Trophoblast cell (in vitro differentiated cells and primary cell): ENCODE measurements around the gene COL6A3.
"Not testable (repeated sequence)": the region's sequence is repeated elsewhere in the genome, so short reads cannot be mapped to it uniquely, and the experiment has no call there.

Source experiments
- DNase-seq, 2 donors: peaks; one replicate each; pipeline ENCODE4 v3.0.0-alpha.2; 2016
- H2AFZ ChIP-seq: 2 replicates; pipeline ENCODE4 v1.6.1; 2013; ENCODE audit warnings: low read length, moderate library complexity, mild to moderate bottlenecking; ENCODE audit not compliant: insufficient read depth, poor library complexity
- H2AK5ac ChIP-seq: 2 replicates; pipeline ENCODE4 v1.6.1; 2013; ENCODE audit warnings: mild to moderate bottlenecking, low read length
- H2BK120ac ChIP-seq: 2 replicates; pipeline ENCODE4 v1.6.1; 2013; ENCODE audit warnings: low read length, mild to moderate bottlenecking, moderate library complexity; ENCODE audit not compliant: insufficient read depth, poor library complexity
- H2BK12ac ChIP-seq: 2 replicates; pipeline ENCODE4 v1.6.1; 2013; ENCODE audit warnings: mild to moderate bottlenecking, low read length, moderate library complexity
- H2BK5ac ChIP-seq: 2 replicates; pipeline ENCODE4 v1.6.1; 2013; ENCODE audit warnings: low read length, low read depth, moderate library complexity, mild to moderate bottlenecking; ENCODE audit not compliant: poor library complexity
- H3K14ac ChIP-seq: 2 replicates; pipeline ENCODE4 v1.6.1; 2013; ENCODE audit warnings: mild to moderate bottlenecking, low read length
- H3K18ac ChIP-seq: 2 replicates; pipeline ENCODE4 v1.6.1; 2013; ENCODE audit warnings: mild to moderate bottlenecking, low read length
- H3K23ac ChIP-seq: 2 replicates; pipeline ENCODE4 v1.6.1; 2013; ENCODE audit warnings: low read length
- H3K27ac ChIP-seq: 2 replicates; pipeline ENCODE4 v1.5.1; 2013; ENCODE audit warnings: low read depth, mild to moderate bottlenecking, inconsistent platforms, low read length, moderate library complexity
- H3K27me3 ChIP-seq: 2 replicates; pipeline ENCODE4 v1.6.1; 2013; ENCODE audit warnings: inconsistent platforms, mild to moderate bottlenecking, low read length, moderate library complexity; ENCODE audit not compliant: insufficient read depth
- H3K36me3 ChIP-seq, 2 experiments: 1 replicate in 1 of 2; 2 replicates in 1 of 2; pipeline ENCODE4 v1.6.1; 2013; ENCODE audit warnings: low read length in 2 of 2, mild to moderate bottlenecking in 2 of 2, moderate library complexity in 1 of 2; ENCODE audit not compliant: insufficient read depth in 2 of 2, control insufficient read depth in 1 of 2
- H3K4ac ChIP-seq: 2 replicates; pipeline ENCODE4 v1.6.1; 2013; ENCODE audit warnings: low read depth, mild to moderate bottlenecking, low read length, moderate library complexity
- H3K4me1 ChIP-seq, 2 experiments: 1 replicate in 1 of 2; 2 replicates in 1 of 2; pipeline ENCODE4 v1.6.1; 2013; ENCODE audit warnings: low read length in 2 of 2, mild to moderate bottlenecking in 2 of 2, moderate library complexity in 1 of 2; ENCODE audit not compliant: insufficient read depth in 2 of 2, control insufficient read depth in 1 of 2
- H3K4me2 ChIP-seq: 2 replicates; pipeline ENCODE4 v1.6.1; 2013; ENCODE audit warnings: inconsistent platforms, mild to moderate bottlenecking, low read length, moderate library complexity
- H3K4me3 ChIP-seq: 2 replicates; pipeline ENCODE4 v1.5.1; 2013; ENCODE audit warnings: mild to moderate bottlenecking, low read depth, low read length, inconsistent platforms
- H3K79me1 ChIP-seq: one replicate; pipeline ENCODE4 v1.6.1; 2013; ENCODE audit warnings: low read length
- H3K79me2 ChIP-seq: 2 replicates; pipeline ENCODE4 v1.6.1; 2013; ENCODE audit warnings: low read length, mild to moderate bottlenecking; ENCODE audit not compliant: control insufficient read depth, insufficient read depth, poor library complexity
- H3K9ac ChIP-seq: 2 replicates; pipeline ENCODE4 v1.6.1; 2013; ENCODE audit warnings: mild to moderate bottlenecking, low read length
- H3K9me3 ChIP-seq: 2 replicates; pipeline ENCODE4 v1.6.1; 2013; ENCODE audit warnings: low read depth, mild to moderate bottlenecking, control low read depth, inconsistent platforms, low read length; ENCODE audit not compliant: insufficient read depth
- H4K12ac ChIP-seq: 2 replicates; pipeline ENCODE4 v1.6.1; 2013; ENCODE audit warnings: low read depth, mild to moderate bottlenecking, low read length, moderate library complexity
- H4K8ac ChIP-seq: 2 replicates; pipeline ENCODE4 v1.6.1; 2013; ENCODE audit warnings: low read depth, mild to moderate bottlenecking, low read length, moderate library complexity
- H4K91ac ChIP-seq: one replicate; pipeline ENCODE4 v1.6.1; 2013; ENCODE audit warnings: low read depth, mild to moderate bottlenecking, low read length, moderate library complexity
- WGBS: extraction: QIAGEN DNeasy Blood & Tissue Kit; methylation state at CpG from one replicate; pipeline ENCODE4 v1.1.7; 2013; ENCODE audit warnings: missing lambda C conversion rate; ENCODE audit not compliant: insufficient read length, insufficient coverage; ENCODE audit errors: extremely low coverage; 5-methylcytosine and 5-hydroxymethylcytosine counted together

The COL6A3 gene

DNA sequence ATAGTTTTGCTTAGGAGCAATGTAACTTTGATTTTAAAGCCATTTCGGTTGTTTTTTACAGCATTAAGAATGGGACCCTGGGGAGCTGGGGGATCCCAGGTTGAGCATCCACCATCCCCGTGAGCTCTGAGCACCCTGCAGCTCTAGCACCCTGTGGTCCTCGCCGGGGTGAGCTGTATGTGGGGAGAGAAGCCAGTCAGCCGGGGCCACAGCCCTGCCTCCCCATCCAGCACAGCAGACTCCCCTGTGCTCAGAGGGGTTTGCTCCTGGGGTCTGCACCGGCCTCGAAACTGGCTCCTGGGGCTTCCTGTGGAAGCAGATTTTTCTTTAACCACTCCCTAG lies 1.3 kb downstream of the COL6A3 start:
- no peak for DNase-seq
- H3K9me3 ChIP-seq = no peaks in the 10 kb centered on the region
- H2AK5ac ChIP-seq = peak overlapping the region; percentile 85
- H3K36me3 ChIP-seq = no peaks in the 10 kb centered on the region
- peak overlapping the region; percentile 72 for H3K4ac ChIP-seq
- H3K79me1 ChIP-seq = peaks cover 17% of the 10 kb centered on the region
- H2AFZ ChIP-seq = no peak overlapping the region
- peak overlapping the region; percentile 76 for H2BK120ac ChIP-seq
- peak overlapping the region; percentile 85 for H3K18ac ChIP-seq
- H4K91ac ChIP-seq = peak overlapping the region; percentile 91
- no peak overlapping the region for H3K9ac ChIP-seq
- WGBS = no CpG with 5 or more reads among the region's 7 CpGs
- H2BK5ac ChIP-seq = peak overlapping the region; percentile 49
- no peaks in the 10 kb centered on the region for H3K79me2 ChIP-seq
- peak overlapping the region; percentile 3 for H3K4me3 ChIP-seq
- peaks cover 11 to 17% of the 10 kb centered on the region in 2 experiments for H3K4me1 ChIP-seq
- H3K27me3 ChIP-seq = no peaks in the 10 kb centered on the region
- H3K14ac ChIP-seq = peak overlapping the region; percentile 68
- no peak overlapping the region for H3K27ac ChIP-seq
- no peak overlapping the region for H3K23ac ChIP-seq
- H4K8ac ChIP-seq = peak overlapping the region; percentile 72
- H4K12ac ChIP-seq = no peak overlapping the region
- peak overlapping the region; percentile 50 for H3K4me2 ChIP-seq
- H2BK12ac ChIP-seq = peak overlapping the region; percentile 78

- H4K91ac ChIP-seq = peak overlapping the region; percentile 95
- peak overlapping the region; percentile 89 for H2BK12ac ChIP-seq
- no peaks in the 10 kb centered on the region for H3K79me2 ChIP-seq
- H3K18ac ChIP-seq = peak overlapping the region; percentile 74
- peak overlapping the region; percentile 58 for H4K12ac ChIP-seq
- WGBS = no CpG with 5 or more reads among the region's 16 CpGs
- no peak overlapping the region for H3K4me3 ChIP-seq
- H3K79me1 ChIP-seq = peaks cover 17% of the 10 kb centered on the region
- H3K4me2 ChIP-seq = peak overlapping the region; percentile 50
- DNase-seq = no peak
- H2BK5ac ChIP-seq = peak overlapping the region; percentile 42
- no peak overlapping the region for H3K23ac ChIP-seq
- peak overlapping the region; percentile 92 for H2AK5ac ChIP-seq
- H3K9me3 ChIP-seq = no peaks in the 10 kb centered on the region
- H3K14ac ChIP-seq = peak overlapping the region; percentile 82
- H4K8ac ChIP-seq = peak overlapping the region; percentile 88
- no peak overlapping the region for H3K9ac ChIP-seq
- H3K4me1 ChIP-seq = peaks cover 11 to 17% of the 10 kb centered on the region in 2 experiments
- no peaks in the 10 kb centered on the region for H3K27me3 ChIP-seq
- H2BK120ac ChIP-seq = peak overlapping the region; percentile 78
- H2AFZ ChIP-seq = peak overlapping the region; percentile 24
- peak overlapping the region; percentile 84 for H3K4ac ChIP-seq
- H3K36me3 ChIP-seq = peaks cover 0 to 2% of the 10 kb centered on the region in 2 experiments
- no peak overlapping the region for H3K27ac ChIP-seq
Observed at GRCh38 chr2:237411683-237412423, 2.1 kb downstream of the COL6A3 start.

- Histone ChIP-seq H3K23ac (no peak overlapping the region), H3K79me2 (no peaks in the 10 kb centered on the region), H2BK5ac (peak overlapping the region; percentile 64), H2AK5ac (no peak overlapping the region), H2BK120ac (peak overlapping the region; percentile 75), H3K79me1 (peaks cover 19% of the 10 kb centered on the region), H3K4me2 (peak overlapping the region; percentile 6), H4K91ac (peak overlapping the region; percentile 82), H4K8ac (peak overlapping the region; percentile 53), H3K9ac (no peak overlapping the region), H2AFZ (no peak overlapping the region), H3K27ac (no peak overlapping the region), H3K36me3 (peaks cover 0 to 2% of the 10 kb centered on the region in 2 experiments), H3K9me3 (no peaks in the 10 kb centered on the region), H4K12ac (no peak overlapping the region), H3K4me3 (no peak overlapping the region), H3K14ac (peak overlapping the region; percentile 66), H2BK12ac (peak overlapping the region; percentile 72), H3K4ac (no peak overlapping the region), H3K27me3 (no peaks in the 10 kb centered on the region), H3K4me1 (peaks cover 11 to 17% of the 10 kb centered on the region in 2 experiments), H3K18ac (no peak overlapping the region)
- no peak for DNase-seq
- WGBS = no CpG with 5 or more reads among the region's 12 CpGs
Observed at GRCh38 chr2:237411092-237411601, 2.8 kb downstream of the COL6A3 start.

DNA sequence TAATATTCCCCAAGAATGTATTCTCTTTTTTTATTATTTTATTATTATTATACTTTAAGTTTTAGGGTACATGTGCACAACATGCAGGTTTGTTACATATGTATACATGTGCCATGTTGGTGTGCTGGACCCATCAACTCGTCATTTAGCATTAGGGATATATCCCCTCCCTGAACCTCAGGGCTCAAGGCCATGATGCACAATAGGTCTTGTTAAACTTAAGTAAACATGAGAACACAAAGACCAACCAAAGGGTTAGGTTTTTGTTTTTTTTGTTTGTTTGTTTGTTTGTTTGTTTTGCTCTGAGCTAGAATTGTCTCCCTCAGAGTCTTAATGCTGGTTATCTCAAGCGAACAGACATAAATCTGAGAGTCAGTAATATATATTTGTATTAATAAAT lies 4.7 kb downstream of the COL6A3 start:
- not testable (repeated sequence) for H3K79me2 ChIP-seq, H3K27ac ChIP-seq, DNase-seq, H3K27me3 ChIP-seq, H3K36me3 ChIP-seq, H4K8ac ChIP-seq, H2BK120ac ChIP-seq, H3K9ac ChIP-seq, H4K12ac ChIP-seq, H2AFZ ChIP-seq, H3K9me3 ChIP-seq, H2BK12ac ChIP-seq, H2BK5ac ChIP-seq, H3K4me3 ChIP-seq, H3K23ac ChIP-seq, H4K91ac ChIP-seq, H2AK5ac ChIP-seq, H3K4me2 ChIP-seq, H3K14ac ChIP-seq, H3K4ac ChIP-seq, H3K18ac ChIP-seq
- WGBS = no CpG with 5 or more reads among the region's 2 CpGs
- peaks cover 19% of the 10 kb centered on the region for H3K79me1 ChIP-seq
- peaks cover 11 to 17% of the 10 kb centered on the region in 2 experiments for H3K4me1 ChIP-seq
